Activated CD4-positive, alpha-beta T cell treated with anti-CD3 and anti-CD28 coated beads, Interleukin-2, amount 10 ng/mL, durations not matched to agents 24 days and 14 days (primary cell): ENCODE results near the gene ZMYM2. TPM values are rescaled to one million over a fixed set of nuclear protein-coding genes. Genes with fewer than 3 reads are reported as not detected.
A peak's percentile ranks its signal among the peaks of the same experiment; 100 is the strongest.

Experiments
- DNase-seq: peaks from one replicate; pipeline ENCODE4 v3.0.0; 2022
- H3K27ac Mint-ChIP-seq: one replicate; pipeline ENCODE4 v1.8.0; 2022; ENCODE audit warnings: mild to moderate bottlenecking, mixed read lengths
- H3K27me3 Mint-ChIP-seq: one replicate; pipeline ENCODE4 v1.8.0; 2022; ENCODE audit warnings: mixed read lengths
- H3K36me3 Mint-ChIP-seq: one replicate; pipeline ENCODE4 v1.8.0; 2022; ENCODE audit warnings: low read depth, mild to moderate bottlenecking, mixed read lengths
- H3K4me1 Mint-ChIP-seq: one replicate; pipeline ENCODE4 v1.8.0; 2021; ENCODE audit warnings: mixed read lengths
- H3K4me3 Mint-ChIP-seq: one replicate; pipeline ENCODE4 v1.8.0; 2022; ENCODE audit warnings: mild to moderate bottlenecking, moderate library complexity, mixed read lengths
- H3K9me3 Mint-ChIP-seq: one replicate; pipeline ENCODE4 v1.8.0; 2021; ENCODE audit warnings: mixed read lengths
- intact Hi-C: fragments of 100-400 bp; cut with micrococcal nuclease; formaldehyde crosslinking; loops from one replicate; pipeline ENCODE4 v1.15.1; 2023
- total RNA-seq: library from RNA; stranded (reverse); gene quantifications from 2 replicates; pipeline ENCODE4 v1.2.3, GENCODE V29; 2022

ZMYM2 gene
- total RNA-seq, 1 donor from 2014 or later = 62.4 TPM

DNA sequence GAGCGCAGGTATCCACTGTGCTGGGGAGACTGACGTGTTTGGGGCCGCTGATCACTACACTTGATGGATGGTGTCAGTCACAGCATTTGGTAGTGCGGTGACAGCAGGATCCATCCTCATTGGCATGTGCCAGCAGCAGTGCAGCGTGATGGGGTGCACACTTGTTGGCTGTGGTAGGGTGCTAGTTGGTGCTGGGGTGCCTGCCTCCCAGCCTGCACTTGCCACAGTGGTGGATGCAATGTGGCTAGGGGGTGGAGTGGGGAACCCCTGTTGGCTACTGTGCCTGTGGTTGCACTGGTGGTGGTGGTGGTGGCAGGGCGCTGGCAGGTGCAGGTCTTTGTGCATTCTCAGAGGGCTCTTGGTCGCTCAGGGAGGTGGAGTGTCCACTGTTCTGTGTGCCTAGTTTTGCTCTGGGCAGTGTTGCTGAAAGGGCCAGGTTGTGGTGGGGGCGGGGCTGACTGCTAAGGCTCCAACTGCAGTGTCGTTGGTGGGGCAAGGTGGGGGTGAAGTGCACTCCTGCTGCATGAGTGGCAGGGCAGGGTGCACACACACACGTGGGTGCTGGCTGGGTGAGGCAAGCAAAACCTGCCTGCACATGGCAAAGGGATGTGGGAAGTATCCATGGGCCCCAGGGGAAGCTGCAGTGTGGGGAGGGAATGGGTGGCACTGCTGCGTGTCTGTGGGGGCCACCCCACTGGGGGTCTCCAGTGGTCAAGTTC, 84.8 kb downstream of the ZMYM2 start:
- Mint-ChIP-seq H3K4me1 (peaks cover 14% of the 10 kb centered on the region), H3K27me3 (no peaks in the 10 kb centered on the region), H3K27ac (no peak overlapping the region), H3K4me3 (no peak overlapping the region), H3K36me3 (peaks cover 56% of the 10 kb centered on the region), H3K9me3 (peaks cover 11% of the 10 kb centered on the region)
- intact Hi-C loops = no loop called here
- DNase-seq = no peak

- H3K36me3 Mint-ChIP-seq = peaks cover 54% of the 10 kb centered on the region
- no peak overlapping the region for H3K27ac Mint-ChIP-seq
- H3K4me3 Mint-ChIP-seq = no peak overlapping the region
- H3K9me3 Mint-ChIP-seq = peaks cover 11% of the 10 kb centered on the region
- H3K4me1 Mint-ChIP-seq = peaks cover 19% of the 10 kb centered on the region
- intact Hi-C loops = no loop called here
- DNase-seq = no peak
- no peaks in the 10 kb centered on the region for H3K27me3 Mint-ChIP-seq
Measured at GRCh38 chr13:20044086-20044485, 85.6 kb downstream of the ZMYM2 start.

- H3K27me3 Mint-ChIP-seq = no peaks in the 10 kb centered on the region
- H3K4me3 Mint-ChIP-seq = no peak overlapping the region
- no peak overlapping the region for H3K27ac Mint-ChIP-seq
- peaks cover 23% of the 10 kb centered on the region for H3K4me1 Mint-ChIP-seq
- no peaks in the 10 kb centered on the region for H3K9me3 Mint-ChIP-seq
- intact Hi-C loops = no loop called here
- DNase-seq = no peak
- peaks cover 40% of the 10 kb centered on the region for H3K36me3 Mint-ChIP-seq
Measured at GRCh38 chr13:20045950-20046548, 87.5 kb downstream of the ZMYM2 start.

- H3K4me1 Mint-ChIP-seq = peaks cover 17% of the 10 kb centered on the region
- peak overlapping the region; percentile 65 for H3K27ac Mint-ChIP-seq
- H3K36me3 Mint-ChIP-seq = peaks cover 31% of the 10 kb centered on the region
- H3K4me3 Mint-ChIP-seq = peak overlapping the region; percentile 70
- intact Hi-C loops = no loop called here
- H3K27me3 Mint-ChIP-seq = no peaks in the 10 kb centered on the region
- no peak for DNase-seq
- H3K9me3 Mint-ChIP-seq = no peaks in the 10 kb centered on the region
Measured at GRCh38 chr13:20049558-20050473, 91.3 kb downstream of the ZMYM2 start.

DNA sequence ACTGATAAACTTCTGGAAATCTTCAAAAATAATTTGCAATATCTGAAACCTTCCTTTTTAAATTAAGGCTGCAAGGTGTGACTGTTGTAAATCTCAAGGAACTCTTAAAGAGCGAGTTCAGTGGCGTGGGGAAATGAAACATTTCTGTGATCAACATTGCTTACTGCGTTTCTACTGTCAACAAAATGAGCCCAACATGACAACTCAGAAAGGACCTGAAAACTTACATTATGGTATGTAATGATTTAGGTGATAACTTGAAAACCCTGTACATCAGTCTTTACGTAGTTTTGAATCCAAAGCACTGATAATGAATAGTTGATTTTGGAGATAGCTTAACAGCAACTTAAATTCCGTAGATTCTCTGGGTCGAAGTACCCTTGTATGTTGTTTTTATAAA, 92.8 kb downstream of the ZMYM2 start:
- Mint-ChIP-seq H3K27ac (no peak overlapping the region), H3K4me3 (no peak overlapping the region), H3K36me3 (peaks cover 41% of the 10 kb centered on the region), H3K27me3 (no peaks in the 10 kb centered on the region), H3K9me3 (no peaks in the 10 kb centered on the region), H3K4me1 (peaks cover 18% of the 10 kb centered on the region)
- no peak for DNase-seq
- intact Hi-C loops = no loop called here

DNA sequence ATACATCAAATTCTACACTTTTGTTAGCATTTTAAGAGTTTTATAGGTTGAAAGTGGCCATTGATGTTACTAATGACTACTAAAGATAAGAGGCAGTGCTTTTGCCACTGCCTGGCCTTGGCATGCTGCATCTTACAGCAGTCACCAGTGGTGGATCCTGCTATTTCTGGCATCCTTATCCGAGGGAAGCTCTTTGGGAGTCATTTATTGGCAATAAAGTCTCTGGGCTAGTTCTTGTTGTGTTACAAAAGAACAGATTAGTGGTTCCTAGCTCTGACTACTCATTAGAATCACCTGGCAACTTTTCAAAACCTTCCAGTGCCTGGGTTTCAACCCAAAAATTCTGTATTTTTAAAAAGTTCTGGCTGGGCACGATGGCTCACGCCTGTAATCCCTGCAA, 94.5 kb downstream of the ZMYM2 start:
- Mint-ChIP-seq H3K4me1 (peaks cover 18% of the 10 kb centered on the region), H3K9me3 (no peaks in the 10 kb centered on the region), H3K27ac (no peak overlapping the region), H3K27me3 (no peaks in the 10 kb centered on the region), H3K4me3 (no peak overlapping the region), H3K36me3 (peaks cover 45% of the 10 kb centered on the region)
- intact Hi-C loops = no loop called here
- DNase-seq = no peak

DNA sequence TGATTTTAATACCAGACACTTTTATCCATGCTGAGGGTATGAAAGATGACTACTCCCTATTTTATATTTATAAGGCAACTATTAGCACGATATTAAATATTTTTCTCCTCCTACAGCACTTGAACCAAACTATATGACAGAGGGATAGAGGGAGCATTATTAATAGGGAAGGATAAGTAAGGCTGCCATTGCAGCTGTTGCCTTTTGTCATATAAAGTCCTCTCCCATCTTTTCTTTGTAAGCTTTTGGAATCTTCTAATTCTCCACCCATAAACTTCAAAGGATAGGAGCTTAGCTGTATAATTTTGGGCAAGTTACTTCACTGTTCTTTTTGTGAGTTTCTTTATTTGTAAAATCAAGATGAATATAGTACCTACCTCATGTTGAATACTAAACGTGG, 95.4 kb downstream of the ZMYM2 start:
- Mint-ChIP-seq H3K4me1 (peaks cover 17% of the 10 kb centered on the region), H3K27ac (no peak overlapping the region), H3K4me3 (no peak overlapping the region), H3K27me3 (no peaks in the 10 kb centered on the region), H3K9me3 (no peaks in the 10 kb centered on the region), H3K36me3 (peaks cover 45% of the 10 kb centered on the region)
- intact Hi-C loops = no loop called here
- no peak for DNase-seq

GRCh38 chr13:20054586-20054985, 96.1 kb downstream of the ZMYM2 start:
- Mint-ChIP-seq H3K9me3 (no peaks in the 10 kb centered on the region), H3K27me3 (no peaks in the 10 kb centered on the region), H3K36me3 (peaks cover 45% of the 10 kb centered on the region), H3K27ac (no peak overlapping the region), H3K4me1 (peaks cover 12% of the 10 kb centered on the region), H3K4me3 (no peak overlapping the region)
- intact Hi-C loops = no loop called here
- peak; percentile 22 for DNase-seq

DNA sequence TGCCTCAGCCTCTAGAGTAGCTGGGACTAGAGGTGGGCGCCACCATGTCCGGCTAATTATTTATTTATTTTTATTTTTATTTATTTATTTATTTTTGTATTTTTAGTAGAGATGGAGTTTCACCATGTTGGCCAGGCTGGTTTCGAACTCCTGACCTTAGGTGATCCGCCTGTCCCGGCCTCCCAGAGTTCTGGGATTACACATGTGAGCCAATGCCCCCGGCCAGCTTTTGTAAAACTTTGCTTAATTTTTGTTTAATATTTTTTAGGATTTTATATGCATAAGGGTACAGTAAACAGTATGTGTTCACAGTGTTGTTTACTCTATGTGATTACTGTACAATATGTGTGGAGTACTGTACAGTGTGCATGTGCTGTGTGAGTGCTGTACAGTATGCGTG, 98.7 kb downstream of the ZMYM2 start:
- peaks cover 48% of the 10 kb centered on the region for H3K36me3 Mint-ChIP-seq
- H3K4me3 Mint-ChIP-seq = no peak overlapping the region
- H3K27ac Mint-ChIP-seq = no peak overlapping the region
- intact Hi-C loops = no loop called here
- H3K9me3 Mint-ChIP-seq = no peaks in the 10 kb centered on the region
- DNase-seq = no peak
- peaks cover 8% of the 10 kb centered on the region for H3K4me1 Mint-ChIP-seq
- no peaks in the 10 kb centered on the region for H3K27me3 Mint-ChIP-seq

- Mint-ChIP-seq H3K4me3 (no peak overlapping the region), H3K36me3 (peaks cover 44% of the 10 kb centered on the region), H3K27ac (no peak overlapping the region), H3K9me3 (no peaks in the 10 kb centered on the region), H3K27me3 (no peaks in the 10 kb centered on the region), H3K4me1 (peaks cover 8% of the 10 kb centered on the region)
- intact Hi-C loops = no loop called here
- no peak for DNase-seq
Measured at GRCh38 chr13:20057963-20058362, 99.4 kb downstream of the ZMYM2 start.

- H3K27ac Mint-ChIP-seq = no peak overlapping the region
- no peaks in the 10 kb centered on the region for H3K9me3 Mint-ChIP-seq
- H3K4me3 Mint-ChIP-seq = no peak overlapping the region
- intact Hi-C loops = no loop called here
- H3K27me3 Mint-ChIP-seq = no peaks in the 10 kb centered on the region
- H3K36me3 Mint-ChIP-seq = peaks cover 46% of the 10 kb centered on the region
- peaks cover 8% of the 10 kb centered on the region for H3K4me1 Mint-ChIP-seq
- DNase-seq = no peak
Measured at GRCh38 chr13:20058476-20058875, 99.9 kb downstream of the ZMYM2 start.

- intact Hi-C loops = no loop called here
- Mint-ChIP-seq H3K4me3 (no peak overlapping the region), H3K27me3 (no peaks in the 10 kb centered on the region), H3K36me3 (peaks cover 39% of the 10 kb centered on the region), H3K9me3 (no peaks in the 10 kb centered on the region), H3K4me1 (peaks cover 2% of the 10 kb centered on the region), H3K27ac (no peak overlapping the region)
- DNase-seq = no peak
Measured at GRCh38 chr13:20064128-20064527, 105.6 kb downstream of the ZMYM2 start.

DNA sequence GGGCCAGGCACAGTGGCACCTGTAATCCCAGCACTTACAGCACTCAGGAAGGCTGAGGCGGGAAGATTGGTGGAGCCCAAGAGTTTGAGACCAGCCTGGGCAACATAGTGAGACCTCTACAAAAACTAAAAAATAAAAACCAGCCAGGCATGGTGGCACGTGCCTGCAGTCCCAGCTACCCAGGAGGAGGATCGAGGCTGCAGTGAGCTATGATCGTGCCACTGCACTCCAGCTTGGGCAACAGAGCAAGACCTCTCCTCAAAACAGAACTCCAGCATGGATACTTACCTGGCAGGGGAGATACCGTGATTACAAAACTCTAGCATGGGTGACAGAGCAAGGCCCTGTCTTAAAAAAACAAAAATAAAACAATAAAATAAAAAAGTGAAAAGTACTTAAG, 107.0 kb downstream of the ZMYM2 start:
- Mint-ChIP-seq H3K27ac (no peak overlapping the region), H3K27me3 (no peaks in the 10 kb centered on the region), H3K36me3 (peaks cover 38% of the 10 kb centered on the region), H3K9me3 (no peaks in the 10 kb centered on the region), H3K4me1 (peaks cover 5% of the 10 kb centered on the region), H3K4me3 (no peak overlapping the region)
- intact Hi-C loops = no loop called here
- no peak for DNase-seq

DNA sequence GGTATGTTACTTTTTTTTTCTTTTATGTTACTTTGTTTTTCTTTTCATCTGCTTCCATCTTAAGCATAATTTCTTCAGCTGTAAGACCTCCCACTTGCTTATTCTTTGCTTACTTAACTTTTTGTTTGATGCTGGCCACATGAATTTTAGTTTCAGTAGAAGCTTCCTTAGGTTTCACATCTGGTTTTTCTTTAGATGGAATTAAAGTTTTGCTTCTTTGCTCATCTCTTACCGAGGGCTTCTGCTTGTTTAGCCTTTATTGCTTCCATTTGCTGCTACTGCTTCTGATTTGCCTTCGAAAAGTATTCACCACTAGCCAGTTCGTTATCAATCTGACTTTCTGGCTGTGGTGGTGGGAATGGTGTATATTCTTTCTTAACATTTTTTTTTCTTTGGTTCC, 111.4 kb downstream of the ZMYM2 start:
- no peak for DNase-seq
- intact Hi-C loops = no loop called here
- Mint-ChIP-seq H3K9me3 (no peaks in the 10 kb centered on the region), H3K27me3 (no peaks in the 10 kb centered on the region), H3K27ac (no peak overlapping the region), H3K4me3 (no peak overlapping the region), H3K36me3 (peaks cover 41% of the 10 kb centered on the region), H3K4me1 (peaks cover 3% of the 10 kb centered on the region)
